GM19351 (cell line): Measurements from ENCODE around the gene NKX1-2.

Experiments
- ATAC-seq: cut with Tn5 transposase; IDR thresholded peaks from one replicate; pipeline ENCODE4 v1.9.1; 2021; ENCODE audit warnings: mild to moderate bottlenecking, moderate library complexity; ENCODE audit not compliant: unreplicated experiment

The NKX1-2 gene

GRCh38 chr10:124418726-124419501 lies 30.9 kb downstream of the NKX1-2 start, which contains the start of gene OAT:
Gene OAT (minus strand): TSS chr10:124418923. CDS start chr10:124412171, 6,752 bp downstream.
- ATAC-seq, result peak; percentile 97

- peak; percentile 17 for ATAC-seq
Measured at GRCh38 chr10:124417895-124418725, 31.7 kb downstream of the NKX1-2 start.

- ATAC-seq, result no peak
Measured at GRCh38 chr10:124416733-124417132, 33.1 kb downstream of the NKX1-2 start.

DNA sequence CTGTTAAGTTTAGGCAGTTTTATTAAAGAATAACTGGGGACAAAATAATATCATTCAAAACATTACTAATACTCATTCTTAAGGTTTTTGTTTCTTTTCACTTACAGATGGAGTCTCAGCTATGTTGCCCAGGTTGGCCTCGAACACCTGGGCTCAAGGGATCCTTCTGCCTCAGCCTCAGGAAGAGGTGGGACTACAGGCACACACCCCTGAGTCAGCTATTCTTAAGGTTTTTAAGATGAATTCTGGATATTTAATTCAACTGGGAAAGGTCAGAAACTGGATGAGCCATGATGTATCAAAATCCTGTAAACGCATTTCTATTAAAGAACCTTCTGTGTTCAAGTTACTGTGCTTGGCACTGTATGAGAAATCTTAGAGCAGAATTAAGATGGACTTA lies 34.6 kb downstream of the NKX1-2 start:
- ATAC-seq, result no peak

GRCh38 chr10:124414076-124414475 lies 35.8 kb downstream of the NKX1-2 start:
- ATAC-seq, result no peak

DNA sequence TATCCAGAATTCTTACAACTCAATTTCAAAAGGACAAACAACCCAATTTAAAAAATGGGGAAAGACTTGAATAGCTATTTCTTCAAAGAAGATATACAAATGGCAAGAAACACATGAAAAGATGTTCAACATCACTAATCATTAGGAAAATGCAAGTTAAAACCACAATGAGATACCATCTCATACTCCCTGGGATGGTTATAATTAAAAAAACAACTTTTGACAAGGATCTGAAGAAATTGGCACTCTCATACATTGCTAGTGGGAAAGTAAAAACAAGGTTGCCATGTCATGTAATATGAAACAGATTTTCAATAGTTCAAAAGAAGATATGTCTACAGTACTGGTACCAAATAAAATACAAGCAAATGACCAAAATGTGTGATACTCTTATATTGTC lies 40.1 kb downstream of the NKX1-2 start:
- ATAC-seq, result no peak

- no peak for ATAC-seq
Measured at GRCh38 chr10:124408357-124408756, 41.5 kb downstream of the NKX1-2 start.

GRCh38 chr10:124407456-124407855 lies 42.4 kb downstream of the NKX1-2 start:
- ATAC-seq, result no peak

DNA sequence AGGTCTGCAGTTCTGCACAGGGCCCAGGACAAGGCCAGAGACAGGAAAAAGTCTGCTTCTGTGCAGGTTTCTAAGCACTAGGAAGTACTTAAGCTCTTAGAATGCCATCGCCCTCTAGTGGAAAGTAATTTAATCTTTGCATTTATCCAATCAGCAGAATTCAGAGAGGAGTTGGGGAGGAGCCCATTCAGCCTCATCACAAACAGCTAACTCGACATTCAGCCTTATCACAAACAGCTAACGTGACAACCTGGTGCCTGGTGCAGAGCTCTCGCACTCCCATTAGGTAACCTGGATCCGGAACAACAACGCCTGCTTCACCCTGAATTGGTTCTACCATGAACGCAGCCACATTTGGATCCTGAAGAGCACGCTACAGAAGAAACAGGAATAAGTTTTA lies 46.3 kb downstream of the NKX1-2 start:
- peak; percentile 98 for ATAC-seq

DNA sequence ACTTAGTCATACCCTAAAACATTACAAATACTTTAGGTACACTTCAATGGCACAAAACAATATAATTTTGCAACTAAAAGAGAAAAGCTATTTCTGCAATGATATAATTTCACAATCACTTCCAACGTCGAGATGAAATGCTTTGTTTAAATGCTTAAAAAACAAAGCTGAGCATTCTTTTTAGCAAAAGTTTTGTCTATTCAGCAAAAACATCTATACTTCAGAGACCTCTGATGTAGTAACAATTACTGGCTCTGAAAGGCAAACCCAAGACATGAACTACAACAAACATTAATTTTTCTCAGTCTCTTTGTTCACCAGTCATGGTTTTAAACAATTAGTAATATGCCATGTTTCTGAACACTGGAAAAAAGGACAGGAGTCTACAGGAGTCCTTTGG lies 47.6 kb downstream of the NKX1-2 start:
- no peak for ATAC-seq

DNA sequence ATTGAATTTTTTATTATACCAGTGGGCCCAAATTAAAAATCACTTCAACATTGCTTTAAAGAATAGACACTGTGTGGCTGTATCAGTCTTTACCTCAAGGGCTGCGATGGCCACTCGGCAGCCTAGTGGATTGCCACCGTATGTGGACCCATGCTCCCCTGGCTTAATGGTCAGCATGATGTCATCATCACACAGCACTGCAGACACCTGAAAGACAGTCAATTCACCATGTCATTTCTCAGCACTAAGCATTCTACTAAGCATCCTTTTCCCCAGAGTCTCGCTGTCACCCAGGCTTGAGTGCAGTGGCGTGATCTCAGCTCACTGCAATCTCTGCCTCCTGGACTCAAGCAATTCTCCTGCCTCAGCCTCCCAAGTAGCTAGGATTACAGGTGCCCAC lies 48.2 kb downstream of the NKX1-2 start:
- ATAC-seq, result no peak
